ENCODE results near the gene DRAM2.

GRCh38 chr1:111084999-111085398 is 54.9 kb downstream of the DRAM2 start:
- TF ChIP-seq CTCF (IDR thresholded peaks at IDR 0.05) (no peak), POLR2A (IDR thresholded peaks at IDR 0.05) (no peak)
